Stimulated activated CD8-positive, alpha-beta memory T cell treated with anti-CD3 and anti-CD28 coated beads, Interleukin-7, amount 100 ng/mL, for 1 hour (primary cell): ENCODE measurements around the gene ANKRD31.

Experiments
- DNase-seq, 2 donors: peaks; one replicate each; pipeline ENCODE4 v3.0.0-alpha.2; 2020; ENCODE audit warnings: low read depth in 2 of 2

The ANKRD31 gene

GRCh38 chr5:75058986-75059535, 177.6 kb downstream of the ANKRD31 start:
- DNase-seq: no peak

- DNase-seq: no peak
These were observed 179.1 kb downstream of the ANKRD31 start for GRCh38 chr5:75057561-75057960.

- DNase-seq: no peak
These were observed 180.9 kb downstream of the ANKRD31 start for GRCh38 chr5:75055727-75056144.

- no peak for DNase-seq
These were observed 182.3 kb downstream of the ANKRD31 start for GRCh38 chr5:75054134-75054930.

GRCh38 chr5:75053304-75054133, 183.2 kb downstream of the ANKRD31 start:
- no peak for DNase-seq

DNA sequence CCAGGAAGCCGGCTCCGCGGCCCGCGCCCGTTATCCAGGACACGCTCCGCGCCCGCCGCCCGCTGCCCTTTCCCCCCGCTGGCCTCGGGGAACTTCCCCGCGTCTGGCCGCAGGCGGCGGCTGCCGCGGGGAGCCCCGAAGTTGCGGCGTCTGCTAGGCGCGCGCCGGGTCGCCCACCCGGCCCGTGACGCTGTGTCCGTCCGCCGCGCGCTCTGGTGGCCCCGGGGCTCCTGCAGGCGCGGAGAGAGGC, 183.7 kb downstream of the ANKRD31 start:
- DNase-seq: no peak

DNA sequence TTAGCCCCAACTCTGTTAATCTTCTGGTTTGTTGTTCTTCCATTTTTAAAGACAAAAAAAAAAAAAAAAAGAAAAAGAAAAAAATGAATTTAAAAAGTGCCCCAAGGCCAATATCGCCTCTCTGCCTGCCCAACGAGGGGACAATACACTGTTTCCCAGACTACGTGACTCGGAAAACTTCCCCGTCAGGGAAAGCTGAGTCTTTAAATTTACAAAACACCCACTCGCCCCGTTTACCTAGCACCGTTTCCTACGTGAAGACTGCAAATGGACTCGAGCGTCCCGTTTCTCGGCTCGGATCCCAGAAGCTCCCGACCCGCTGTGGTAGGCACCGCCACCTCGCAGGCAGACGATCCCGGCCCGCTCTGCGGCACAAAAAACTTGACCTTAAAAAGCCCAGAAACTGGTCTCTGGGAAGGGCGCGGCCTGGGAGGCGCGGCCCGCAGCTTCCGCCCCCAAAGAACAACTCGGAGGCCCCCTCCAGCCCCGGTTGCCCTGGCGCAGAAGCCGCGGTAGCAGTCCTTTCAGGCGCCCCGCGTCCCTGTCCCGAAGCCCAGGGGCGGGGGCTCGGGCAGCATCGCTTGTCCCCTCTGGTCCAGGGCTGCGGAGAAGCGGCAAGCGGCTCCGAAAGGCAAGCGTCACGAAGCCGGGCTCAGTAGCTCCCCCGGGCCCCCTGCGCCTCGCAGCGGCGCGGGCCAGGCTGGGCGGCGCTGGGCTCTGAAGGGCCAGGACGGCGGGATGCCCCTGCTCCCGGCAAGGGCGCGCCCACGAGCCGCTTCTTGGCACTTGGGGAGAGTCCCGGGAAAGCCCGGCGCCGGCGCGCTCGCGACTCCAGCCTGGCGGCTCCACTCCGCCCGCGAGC, 184.3 kb downstream of the ANKRD31 start, which contains the start of gene GCNT4:
GCNT4 (minus strand) TSS at position 367 of the 862 bp plus-strand sequence. CDS start 22,521 bp downstream, outside the sequence.
- DNase-seq: no peak

DNA sequence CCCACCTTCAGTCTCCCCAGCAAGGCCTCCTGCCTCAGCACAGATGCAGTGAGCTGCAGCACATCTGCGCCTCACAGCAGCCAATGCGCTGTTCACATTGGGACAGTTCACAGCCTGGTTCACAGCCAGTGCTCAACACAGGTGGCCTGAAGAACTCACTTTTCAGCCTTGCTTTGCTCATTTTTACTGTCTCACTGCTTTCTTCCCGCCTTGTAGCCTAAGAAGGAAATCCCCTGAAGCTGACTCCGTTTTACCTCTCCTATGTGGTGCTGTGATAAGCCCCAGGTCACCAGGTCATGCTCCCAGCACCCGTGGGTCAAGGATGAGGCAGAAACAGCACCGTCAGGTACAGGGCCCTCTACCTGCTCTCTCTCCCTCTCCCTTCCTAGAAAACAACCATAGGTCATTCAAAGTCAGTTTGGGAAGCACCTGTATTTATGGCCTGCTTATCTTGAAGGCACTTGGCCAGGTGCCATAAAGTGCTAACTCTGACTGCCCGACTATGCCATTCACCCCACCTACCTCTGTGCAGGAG, 185.4 kb downstream of the ANKRD31 start:
- DNase-seq: no peak

DNA sequence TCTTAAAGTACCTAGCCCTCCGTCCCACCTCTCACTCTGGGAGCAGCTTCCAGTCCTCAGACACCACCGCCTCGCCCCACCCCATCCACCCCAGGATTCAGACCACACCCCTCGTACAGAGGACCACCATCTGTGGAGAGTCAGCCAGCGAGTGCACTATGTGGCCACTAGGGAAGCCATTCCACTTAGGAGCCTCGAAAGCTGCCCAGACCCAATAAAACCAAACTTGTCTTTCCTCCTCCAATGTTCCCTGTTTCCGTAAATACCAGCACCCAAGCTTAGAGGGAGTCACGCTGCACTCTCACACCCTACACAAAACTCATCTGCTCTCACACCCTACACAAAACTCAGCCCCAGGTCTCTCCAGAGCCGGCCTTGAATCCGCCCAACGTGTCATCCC, 186.3 kb downstream of the ANKRD31 start:
- no peak for DNase-seq

- no peak for DNase-seq
These were observed 187.0 kb downstream of the ANKRD31 start for GRCh38 chr5:75049456-75050351.

GRCh38 chr5:75048457-75048953, 188.2 kb downstream of the ANKRD31 start:
- no peak for DNase-seq

DNA sequence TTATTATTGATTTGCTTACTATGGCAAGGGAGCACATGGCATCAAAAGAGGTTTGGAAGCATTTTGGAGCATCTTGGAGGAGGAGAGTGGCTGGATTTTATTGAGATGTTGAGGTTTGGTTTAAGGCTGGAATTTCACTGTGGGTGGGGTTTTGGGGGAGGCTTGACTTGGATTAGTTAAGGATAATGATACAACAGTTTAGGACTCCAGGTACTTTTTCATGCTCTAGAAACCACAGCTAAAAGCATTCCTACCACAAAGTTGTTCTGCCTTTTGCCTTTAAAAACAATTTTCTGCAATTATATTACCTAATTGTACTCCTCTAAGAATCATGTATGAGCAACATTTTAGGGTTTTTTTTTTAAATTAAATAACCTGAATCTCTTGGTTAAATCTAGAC, 189.3 kb downstream of the ANKRD31 start:
- DNase-seq: no peak

DNA sequence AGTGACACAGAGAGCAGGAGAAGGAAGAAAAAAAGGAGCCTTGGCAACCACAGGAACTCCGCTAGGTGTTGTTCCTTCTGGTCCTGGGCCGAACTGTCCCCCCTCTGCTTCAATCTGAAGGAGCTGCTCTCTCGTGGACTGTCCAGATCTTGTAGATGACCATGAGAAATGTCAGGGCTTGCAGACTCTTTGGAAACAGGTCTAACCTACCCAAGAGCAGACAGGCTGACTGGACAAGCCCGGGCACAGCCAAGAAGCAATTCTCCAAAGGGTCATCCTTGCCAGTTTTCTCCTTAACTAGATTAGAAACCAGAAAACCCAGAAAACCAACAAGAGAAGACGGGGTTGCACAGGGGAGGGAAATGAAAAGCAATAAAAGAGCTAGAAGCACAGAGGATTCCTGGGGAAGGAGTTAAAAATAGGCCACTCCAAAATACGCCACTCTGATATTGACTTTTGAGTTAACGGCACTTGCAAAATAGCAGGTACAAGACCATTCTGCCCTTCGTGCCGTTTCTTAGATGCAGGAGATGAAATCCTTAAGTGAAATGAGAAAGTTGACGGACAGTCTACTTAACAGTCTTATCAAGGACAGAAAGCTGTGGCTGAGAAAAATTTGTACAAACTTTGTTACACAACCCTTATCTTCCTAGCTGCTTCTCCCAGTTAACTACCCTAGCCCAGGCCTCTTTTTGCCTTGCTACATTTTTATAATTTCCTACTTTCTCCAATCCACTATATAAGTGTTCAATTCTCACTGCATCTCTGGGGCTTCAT, 190.1 kb downstream of the ANKRD31 start:
- no peak for DNase-seq

- DNase-seq: no peak
These were observed 191.6 kb downstream of the ANKRD31 start for GRCh38 chr5:75045071-75045470.

DNA sequence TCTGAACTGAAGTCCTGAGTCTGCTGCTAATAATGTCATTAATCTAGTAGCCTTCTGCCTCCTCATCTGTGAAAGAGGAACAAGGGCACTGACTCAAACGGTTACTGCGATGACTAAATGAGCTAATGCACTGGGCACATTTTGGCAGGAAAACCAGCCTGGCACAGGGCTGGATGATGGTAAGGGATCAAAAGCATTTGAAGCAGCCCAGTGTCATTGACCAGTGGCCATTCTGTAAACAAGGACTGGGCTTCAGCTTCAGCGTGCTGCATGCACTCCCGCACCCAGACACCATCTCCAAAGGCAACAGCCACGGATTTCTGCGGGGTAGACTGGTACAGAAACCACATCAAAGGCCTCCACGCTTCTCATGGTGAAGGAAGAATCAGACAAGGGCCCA, 192.3 kb downstream of the ANKRD31 start:
- DNase-seq: no peak

DNA sequence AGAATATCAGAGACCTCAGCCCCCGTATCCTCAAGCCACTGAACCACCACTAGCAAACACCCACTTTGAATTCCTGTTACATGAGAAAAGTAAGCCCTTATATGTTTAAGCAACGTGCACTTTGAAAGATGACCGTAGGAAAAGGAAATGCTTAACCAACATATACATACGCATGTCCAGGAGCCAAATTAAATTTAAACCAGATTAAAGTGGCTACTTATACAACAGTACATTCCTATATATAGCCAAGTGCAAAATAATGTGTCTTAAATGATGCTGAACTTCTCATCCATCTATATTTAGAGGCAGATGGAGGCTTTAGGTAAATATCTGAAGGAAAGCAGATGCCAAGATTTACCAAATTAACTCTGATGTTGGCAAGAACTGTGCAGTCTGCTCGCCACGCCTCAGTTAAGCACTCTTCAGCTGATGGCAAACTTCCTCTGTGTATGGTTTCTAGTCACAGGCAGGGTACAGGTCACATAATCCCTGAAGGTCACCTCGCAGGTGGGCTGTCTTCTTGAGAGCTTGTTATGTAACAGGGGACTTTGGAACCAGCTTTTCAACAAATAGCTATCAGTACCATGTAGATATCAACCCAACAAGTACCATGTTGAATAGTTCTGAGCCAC, 192.9 kb downstream of the ANKRD31 start:
- DNase-seq: no peak

- DNase-seq: no peak
These were observed 194.2 kb downstream of the ANKRD31 start for GRCh38 chr5:75042522-75042921.

- no peak for DNase-seq
These were observed 195.7 kb downstream of the ANKRD31 start for GRCh38 chr5:75040973-75041372.

- DNase-seq: no peak
These were observed 199.6 kb downstream of the ANKRD31 start for GRCh38 chr5:75037106-75037505.
